C4-2B (cell line): Measurements from ENCODE around the gene XPNPEP1.

Experiments used
- CTCF ChIP-seq: fragments of 450-650 bp; conservative IDR thresholded peaks from 2 replicates; pipeline ENCODE4 v1.5.1; 2017; ENCODE audit warnings: mild to moderate bottlenecking
- ZFX ChIP-seq: fragments of 450-650 bp; IDR thresholded peaks from 2 replicates; pipeline ENCODE4 v1.6.1; 2017

GRCh38 chr10:109928475-109928891 lies 5.2 kb upstream of the XPNPEP1 start:
- TF ChIP-seq CTCF (no peak), ZFX (no peak)
